Measurements from ENCODE around the gene FAM110D.

The FAM110D gene

DNA sequence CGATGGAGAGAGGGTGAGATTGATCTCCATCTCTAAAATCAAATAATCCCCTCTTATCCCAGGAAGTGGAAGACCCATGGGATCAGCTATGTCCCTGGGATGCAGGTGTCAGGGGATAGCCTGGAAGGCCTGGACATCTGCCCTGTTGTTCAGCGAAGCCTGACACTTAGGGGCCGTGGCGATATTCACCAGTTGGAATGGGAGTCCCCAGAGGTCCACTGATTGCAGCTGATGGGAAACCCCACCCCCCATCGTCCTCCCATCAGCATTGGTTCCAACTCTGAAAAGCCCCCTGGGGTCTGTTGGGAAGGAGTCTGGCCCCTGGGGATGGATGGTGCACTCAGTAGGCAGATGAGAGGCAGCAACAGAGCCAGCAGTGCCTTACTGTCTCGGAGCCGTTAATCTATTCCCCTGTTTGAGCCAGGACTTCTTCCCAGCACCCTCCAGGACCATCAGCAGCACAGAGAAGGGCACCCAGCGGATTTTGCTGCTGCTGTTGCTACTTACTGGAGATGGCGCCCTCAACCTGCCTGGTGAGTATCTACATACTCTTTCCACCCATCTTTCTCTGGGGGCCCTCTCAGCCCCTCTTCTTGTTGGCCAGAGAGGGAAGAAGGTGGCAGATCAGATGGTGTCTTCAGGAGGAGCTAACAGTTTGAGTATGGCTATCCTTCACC is 44.9 kb downstream of the FAM110D start:
- Histone ChIP-seq H3K4me3 (ENCODE audit: low read length) (no peak overlapping the region), H3K9ac (ENCODE audit: low read depth, low read length) (no peak overlapping the region), H3K27me3 (ENCODE audit: control insufficient read depth, insufficient read depth, low read length) (peaks cover 23% of the 10 kb centered on the region), H3K9me3 (replicated peaks; ENCODE audit: low read length) (no peaks in the 10 kb centered on the region), H3K4me1 (ENCODE audit: control insufficient read depth, insufficient read depth, low read length) (no peaks in the 10 kb centered on the region), H3K4me2 (ENCODE audit: low read length) (no peak overlapping the region), H3K36me3 (ENCODE audit: insufficient read depth, low read length) (no peaks in the 10 kb centered on the region)

DNA sequence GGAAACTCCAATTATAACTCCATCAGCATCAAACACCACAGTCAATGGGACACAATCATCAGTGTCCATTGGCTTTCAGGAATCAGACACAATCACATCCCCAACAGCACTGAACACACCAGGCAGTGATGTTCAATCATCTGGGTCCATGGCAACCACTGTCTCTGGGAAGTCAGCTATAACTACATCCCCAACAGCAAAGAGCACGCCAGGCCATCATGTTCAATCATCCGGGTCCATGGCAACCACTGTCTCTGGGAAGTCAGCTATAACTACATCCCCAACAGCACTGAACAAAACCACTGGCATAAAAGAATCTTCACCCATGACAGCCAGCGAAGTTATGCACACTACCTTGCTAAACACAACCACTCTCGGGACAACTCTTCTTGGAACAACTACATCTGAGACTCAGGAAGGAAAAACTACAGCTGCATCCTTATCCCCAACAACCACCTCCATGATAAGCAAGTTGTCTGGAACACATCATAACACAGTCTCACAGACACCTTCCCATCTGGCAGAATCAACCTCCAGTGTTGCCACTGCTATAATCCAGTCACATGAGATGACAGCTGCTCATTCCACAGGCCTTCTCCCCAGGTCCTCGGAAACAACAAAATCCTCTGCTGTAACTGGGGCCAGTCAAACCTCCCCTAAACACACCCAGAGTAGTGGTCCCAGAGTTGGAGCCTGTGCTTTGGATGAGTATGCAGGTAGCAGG is 51.4 kb downstream of the FAM110D start:
- Histone ChIP-seq H3K27me3 (ENCODE audit: control insufficient read depth, insufficient read depth, low read length) (peaks cover 31% of the 10 kb centered on the region), H3K9ac (ENCODE audit: low read depth, low read length) (no peak overlapping the region), H3K4me1 (ENCODE audit: control insufficient read depth, insufficient read depth, low read length) (no peaks in the 10 kb centered on the region), H3K9me3 (replicated peaks; ENCODE audit: low read length) (no peaks in the 10 kb centered on the region), H3K4me3 (ENCODE audit: low read length) (no peak overlapping the region), H3K36me3 (ENCODE audit: insufficient read depth, low read length) (no peaks in the 10 kb centered on the region), H3K4me2 (ENCODE audit: low read length) (no peak overlapping the region)

GRCh38 chr1:26212726-26213125 is 53.8 kb downstream of the FAM110D start:
- Histone ChIP-seq H3K9me3 (replicated peaks; ENCODE audit: low read length) (no peaks in the 10 kb centered on the region), H3K36me3 (ENCODE audit: insufficient read depth, low read length) (no peaks in the 10 kb centered on the region), H3K27me3 (ENCODE audit: control insufficient read depth, insufficient read depth, low read length) (peaks cover 48% of the 10 kb centered on the region), H3K9ac (ENCODE audit: low read depth, low read length) (no peak overlapping the region), H3K4me3 (ENCODE audit: low read length) (no peak overlapping the region), H3K4me2 (ENCODE audit: low read length) (no peak overlapping the region), H3K4me1 (ENCODE audit: control insufficient read depth, insufficient read depth, low read length) (no peaks in the 10 kb centered on the region)

GRCh38 chr1:26213335-26213905 is 54.5 kb downstream of the FAM110D start:
- Histone ChIP-seq H3K9ac (ENCODE audit: low read depth, low read length) (no peak overlapping the region), H3K9me3 (replicated peaks; ENCODE audit: low read length) (no peaks in the 10 kb centered on the region), H3K27me3 (ENCODE audit: control insufficient read depth, insufficient read depth, low read length) (peaks cover 48% of the 10 kb centered on the region), H3K4me1 (ENCODE audit: control insufficient read depth, insufficient read depth, low read length) (no peaks in the 10 kb centered on the region), H3K4me2 (ENCODE audit: low read length) (no peak overlapping the region), H3K36me3 (ENCODE audit: insufficient read depth, low read length) (no peaks in the 10 kb centered on the region), H3K4me3 (ENCODE audit: low read length) (no peak overlapping the region)
